GM18498 (cell line): ENCODE measurements around the gene TRIM17.
"Not testable (repeated sequence)": the region's sequence is repeated elsewhere in the genome, so short reads cannot be mapped to it uniquely, and the experiment has no call there.

Experiments used
- ATAC-seq: cut with Tn5 transposase; IDR thresholded peaks from one replicate; pipeline ENCODE4 v1.9.1; 2021; ENCODE audit warnings: mild to moderate bottlenecking, moderate library complexity; ENCODE audit not compliant: unreplicated experiment

TRIM17 gene

GRCh38 chr1:228450200-228450599 lies 33.5 kb upstream of the TRIM17 start:
- no peak for ATAC-seq

GRCh38 chr1:228448372-228448771 lies 31.7 kb upstream of the TRIM17 start:
- ATAC-seq, result no peak

- no peak for ATAC-seq
Measured at GRCh38 chr1:228446852-228447251, 30.2 kb upstream of the TRIM17 start.

GRCh38 chr1:228445843-228446650 lies 29.4 kb upstream of the TRIM17 start:
- peak; percentile 73 for ATAC-seq

- ATAC-seq, result no peak
Measured at GRCh38 chr1:228445490-228445842, 28.8 kb upstream of the TRIM17 start.

GRCh38 chr1:228443395-228443794 lies 26.7 kb upstream of the TRIM17 start:
- ATAC-seq, result no peak

GRCh38 chr1:228440761-228441500 lies 24.3 kb upstream of the TRIM17 start:
- no peak for ATAC-seq

- no peak for ATAC-seq
Measured at GRCh38 chr1:228438266-228438665, 21.6 kb upstream of the TRIM17 start.

GRCh38 chr1:228437424-228437962 lies 20.8 kb upstream of the TRIM17 start:
- no peak for ATAC-seq

- ATAC-seq, result no peak
Measured at GRCh38 chr1:228434689-228435088, 18.0 kb upstream of the TRIM17 start.

GRCh38 chr1:228433337-228434053 lies 16.8 kb upstream of the TRIM17 start:
- not testable (repeated sequence) for ATAC-seq

- ATAC-seq, result no peak
Measured at GRCh38 chr1:228430243-228430642, 13.6 kb upstream of the TRIM17 start.

GRCh38 chr1:228429698-228430097 lies 13.0 kb upstream of the TRIM17 start:
- no peak for ATAC-seq

- ATAC-seq, result no peak
Measured at GRCh38 chr1:228429007-228429406, 12.3 kb upstream of the TRIM17 start.

- no peak for ATAC-seq
Measured at GRCh38 chr1:228428412-228428811, 11.8 kb upstream of the TRIM17 start.

- ATAC-seq, result no peak
Measured at GRCh38 chr1:228426518-228427175, 10.0 kb upstream of the TRIM17 start.

- no peak for ATAC-seq
Measured at GRCh38 chr1:228424685-228425660, 8.3 kb upstream of the TRIM17 start.

- no peak for ATAC-seq
Measured at GRCh38 chr1:228423404-228424053, 6.9 kb upstream of the TRIM17 start.
